ENCODE data around the gene MEGF11. TPM values are rescaled to one million over a fixed set of nuclear protein-coding genes. Genes with fewer than 3 reads are reported as not detected.

The MEGF11 gene
- total RNA-seq, 4 donors from 2014 or later = 0.20 TPM; not detected in 3

- no peak for DNase-seq
- peaks cover 0 to 11% of the 10 kb centered on the region in 2 donors for H3K4me1 ChIP-seq
- no peak overlapping the region for H3K4me3 ChIP-seq (replicated peaks in 1 of 3)
- WGBS, 2 donors = 84 to 87% methylated on average over 10 of the region's 10 CpGs
- no peaks in the 10 kb centered on the region for H3K27me3 ChIP-seq
- TF ChIP-seq POLR2A (IDR thresholded peaks at IDR 0.05) = no peak
- TF ChIP-seq, protein P1, sequence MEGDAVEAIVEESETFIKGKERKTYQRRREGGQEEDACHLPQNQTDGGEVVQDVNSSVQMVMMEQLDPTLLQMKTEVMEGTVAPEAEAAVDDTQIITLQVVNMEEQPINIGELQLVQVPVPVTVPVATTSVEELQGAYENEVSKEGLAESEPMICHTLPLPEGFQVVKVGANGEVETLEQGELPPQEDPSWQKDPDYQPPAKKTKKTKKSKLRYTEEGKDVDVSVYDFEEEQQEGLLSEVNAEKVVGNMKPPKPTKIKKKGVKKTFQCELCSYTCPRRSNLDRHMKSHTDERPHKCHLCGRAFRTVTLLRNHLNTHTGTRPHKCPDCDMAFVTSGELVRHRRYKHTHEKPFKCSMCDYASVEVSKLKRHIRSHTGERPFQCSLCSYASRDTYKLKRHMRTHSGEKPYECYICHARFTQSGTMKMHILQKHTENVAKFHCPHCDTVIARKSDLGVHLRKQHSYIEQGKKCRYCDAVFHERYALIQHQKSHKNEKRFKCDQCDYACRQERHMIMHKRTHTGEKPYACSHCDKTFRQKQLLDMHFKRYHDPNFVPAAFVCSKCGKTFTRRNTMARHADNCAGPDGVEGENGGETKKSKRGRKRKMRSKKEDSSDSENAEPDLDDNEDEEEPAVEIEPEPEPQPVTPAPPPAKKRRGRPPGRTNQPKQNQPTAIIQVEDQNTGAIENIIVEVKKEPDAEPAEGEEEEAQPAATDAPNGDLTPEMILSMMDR (IDR thresholded peaks at IDR 0.05) = no peak
- no peaks in the 10 kb centered on the region for H3K9me3 ChIP-seq
- H3K36me3 ChIP-seq = no peaks in the 10 kb centered on the region
- H3K27ac ChIP-seq = no peak overlapping the region
- intact Hi-C loops (cut with DNase I) = no loop called here
Observed at GRCh38 chr15:66133247-66133885, 120.2 kb downstream of the MEGF11 start.

DNA sequence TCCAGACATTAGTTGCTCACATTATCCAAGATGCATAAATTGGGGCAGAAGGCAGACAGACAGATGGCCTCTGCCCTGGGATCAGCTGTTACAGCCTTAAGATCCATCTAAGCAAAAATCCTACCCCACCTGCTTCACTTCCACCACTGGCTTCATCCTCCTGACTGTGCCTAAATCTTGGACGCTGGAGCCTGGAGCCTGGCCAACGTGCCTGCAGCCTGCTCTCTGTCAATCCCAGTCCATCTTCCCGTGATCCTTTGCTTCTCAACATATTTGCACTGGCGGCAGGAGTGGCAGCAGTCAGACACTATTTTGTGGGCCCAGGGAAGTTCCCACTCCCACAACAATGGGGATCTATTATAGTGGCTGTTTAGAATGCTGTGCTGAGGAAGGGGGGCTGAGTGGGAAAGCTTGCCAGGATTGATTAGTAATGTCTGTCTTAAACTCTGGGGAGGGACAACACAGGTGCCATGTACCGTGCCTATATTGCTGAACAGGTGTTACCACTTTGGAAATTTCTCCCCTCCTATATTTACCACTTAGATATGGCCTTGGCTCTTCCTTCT is 121.2 kb downstream of the MEGF11 start:
- Histone ChIP-seq H3K27ac (no peak overlapping the region), H3K4me3 (replicated peaks in 1 of 3) (no peak overlapping the region), H3K9me3 (no peaks in the 10 kb centered on the region), H3K4me1 (peaks cover 0 to 18% of the 10 kb centered on the region in 2 donors), H3K27me3 (no peaks in the 10 kb centered on the region), H3K36me3 (no peaks in the 10 kb centered on the region)
- no peak for TF ChIP-seq POLR2A (IDR thresholded peaks at IDR 0.05)
- TF ChIP-seq, protein P1 (IDR thresholded peaks at IDR 0.05) = no peak
- intact Hi-C loops (cut with DNase I) = no loop called here
- DNase-seq = no peak
- 52 to 53% methylated on average over 5 of the region's 5 CpGs for WGBS, 2 donors

- H3K4me3 ChIP-seq (replicated peaks in 1 of 3) = no peak overlapping the region
- 47 to 51% methylated on average over 6 of the region's 6 CpGs for WGBS, 2 donors
- peaks cover 0 to 18% of the 10 kb centered on the region in 2 donors for H3K4me1 ChIP-seq
- TF ChIP-seq, protein P1 (IDR thresholded peaks at IDR 0.05) = no peak
- TF ChIP-seq POLR2A (IDR thresholded peaks at IDR 0.05) = no peak
- H3K27ac ChIP-seq = no peak overlapping the region
- H3K9me3 ChIP-seq = no peaks in the 10 kb centered on the region
- intact Hi-C loops (cut with DNase I) = no loop called here
- peak; percentile 5 to 12 for DNase-seq
- no peaks in the 10 kb centered on the region for H3K27me3 ChIP-seq
- H3K36me3 ChIP-seq = no peaks in the 10 kb centered on the region
Observed at GRCh38 chr15:66131831-66132230, 121.7 kb downstream of the MEGF11 start.

DNA sequence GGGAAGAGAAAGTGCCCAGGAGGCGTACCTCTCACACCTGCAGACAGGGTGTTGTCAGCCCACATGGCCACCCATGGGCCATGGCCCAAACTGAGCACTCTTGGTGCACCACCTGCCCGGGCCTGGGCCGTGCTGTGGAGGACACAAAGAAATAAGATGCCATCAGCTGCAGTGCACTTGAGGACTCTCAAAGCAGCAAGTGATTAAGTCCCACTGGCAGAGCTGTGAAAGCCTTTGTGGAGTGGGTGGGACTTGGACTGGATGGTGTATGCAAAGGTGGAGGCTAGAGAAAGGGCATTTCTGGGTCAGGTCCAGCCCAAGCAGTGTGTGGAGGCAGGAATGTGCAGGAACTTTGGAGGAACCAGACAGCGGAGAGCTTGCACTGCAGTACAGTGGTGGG is 122.3 kb downstream of the MEGF11 start:
- DNase-seq = peak; percentile 42 to 65
- intact Hi-C loops (cut with DNase I) = no loop called here
- Histone ChIP-seq H3K27ac (no peak overlapping the region), H3K36me3 (no peaks in the 10 kb centered on the region), H3K4me1 (peaks cover 0 to 18% of the 10 kb centered on the region in 2 donors), H3K27me3 (no peaks in the 10 kb centered on the region), H3K9me3 (no peaks in the 10 kb centered on the region), H3K4me3 (replicated peaks in 1 of 3) (no peak overlapping the region)
- WGBS, 2 donors = 43 to 56% methylated on average over 4 of the region's 4 CpGs
- TF ChIP-seq POLR2A (IDR thresholded peaks at IDR 0.05) = no peak
- TF ChIP-seq, protein P1 (IDR thresholded peaks at IDR 0.05) = no peak

- WGBS, 2 donors = 71 to 84% methylated on average over 3 of the region's 3 CpGs
- TF ChIP-seq, protein P1 (IDR thresholded peaks at IDR 0.05) = no peak
- no peak for TF ChIP-seq POLR2A (IDR thresholded peaks at IDR 0.05)
- Histone ChIP-seq H3K9me3 (no peaks in the 10 kb centered on the region), H3K27me3 (no peaks in the 10 kb centered on the region), H3K27ac (no peak overlapping the region), H3K4me1 (peaks cover 0 to 18% of the 10 kb centered on the region in 2 donors), H3K4me3 (replicated peaks in 1 of 3) (no peak overlapping the region), H3K36me3 (no peaks in the 10 kb centered on the region)
- DNase-seq = no peak
- intact Hi-C loops (cut with DNase I) = no loop called here
Observed at GRCh38 chr15:66130496-66131034, 123.0 kb downstream of the MEGF11 start.
